Stomach (tissue), 4 donors: ENCODE data around the gene XXYLT1.

Source experiments
- CTCF ChIP-seq, 7 experiments: fragments of 450-650 bp in 4 of 7; fragments of 200-600 bp in 3 of 7; sonication (generic) in 3 of 7; IDR thresholded peaks; one replicate each; pipeline ENCODE4 v1.5.1; 2016 to 2019; ENCODE audit warnings: antibody characterized with exemption in 7 of 7, control low read depth in 2 of 7, mild to moderate bottlenecking in 1 of 7
- POLR2A ChIP-seq, 4 donors: fragments of 450-650 bp; IDR thresholded peaks; one replicate each; pipeline ENCODE4 v1.6.1; 2016; ENCODE audit warnings: antibody characterized with exemption in 4 of 4, control low read depth in 2 of 4, mild to moderate bottlenecking in 1 of 4, moderate library complexity in 1 of 4
- POLR2AphosphoS5 ChIP-seq, 3 donors: sonication (generic); formaldehyde crosslinking; IDR thresholded peaks; one replicate each; pipeline ENCODE4 v1.6.1; 2016; ENCODE audit warnings: antibody characterized with exemption in 3 of 3

GRCh38 chr3:195064300-195064931 lies 206.5 kb downstream of the XXYLT1 start:
- TF ChIP-seq CTCF (IDR thresholded peaks at IDR 0.05) = no peak
- TF ChIP-seq POLR2AphosphoS5 (IDR thresholded peaks at IDR 0.05) = no peak
- TF ChIP-seq POLR2A (IDR thresholded peaks at IDR 0.05) = no peak
